ENCODE results near the gene WASHC4. TPM values are rescaled to one million over a fixed set of nuclear protein-coding genes. Genes with fewer than 3 reads are reported as not detected.

WASHC4 gene
- polyA plus RNA-seq, 1 of the 3 experiments (the other 2 are of a cell fraction) = 11.2 TPM

DNA sequence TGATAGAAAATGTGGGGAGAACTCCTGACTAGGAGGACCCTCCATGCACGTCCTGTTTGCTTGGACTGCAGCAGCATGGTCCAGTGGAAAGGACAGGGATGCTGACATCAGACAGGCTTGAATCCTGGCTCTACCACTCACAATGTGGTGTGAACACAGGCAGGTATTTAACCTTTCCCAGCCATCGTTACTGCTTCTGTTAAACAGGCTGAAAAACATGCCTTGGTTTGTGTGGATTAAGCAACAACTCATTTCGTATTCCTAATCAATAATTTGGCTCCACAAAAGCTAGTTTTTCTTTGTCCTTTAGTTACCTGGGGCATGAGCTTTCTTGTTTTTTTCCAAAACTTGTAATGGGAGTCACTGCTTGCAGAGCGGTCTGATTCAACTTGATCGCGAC lies 87.4 kb downstream of the WASHC4 start (continued):
- TF ChIP-seq YY1 (IDR thresholded peaks at IDR 0.05; ENCODE audit: low read depth) (no peak), SMC3 (IDR thresholded peaks at IDR 0.05; ENCODE audit: low read depth, low read length) (no peak), RCOR1 (IDR thresholded peaks at IDR 0.05; ENCODE audit: low read length) (no peak), FOXM1 (IDR thresholded peaks at IDR 0.05; ENCODE audit: low read depth) (no peak)
- TF ChIP-seq, protein P1, sequence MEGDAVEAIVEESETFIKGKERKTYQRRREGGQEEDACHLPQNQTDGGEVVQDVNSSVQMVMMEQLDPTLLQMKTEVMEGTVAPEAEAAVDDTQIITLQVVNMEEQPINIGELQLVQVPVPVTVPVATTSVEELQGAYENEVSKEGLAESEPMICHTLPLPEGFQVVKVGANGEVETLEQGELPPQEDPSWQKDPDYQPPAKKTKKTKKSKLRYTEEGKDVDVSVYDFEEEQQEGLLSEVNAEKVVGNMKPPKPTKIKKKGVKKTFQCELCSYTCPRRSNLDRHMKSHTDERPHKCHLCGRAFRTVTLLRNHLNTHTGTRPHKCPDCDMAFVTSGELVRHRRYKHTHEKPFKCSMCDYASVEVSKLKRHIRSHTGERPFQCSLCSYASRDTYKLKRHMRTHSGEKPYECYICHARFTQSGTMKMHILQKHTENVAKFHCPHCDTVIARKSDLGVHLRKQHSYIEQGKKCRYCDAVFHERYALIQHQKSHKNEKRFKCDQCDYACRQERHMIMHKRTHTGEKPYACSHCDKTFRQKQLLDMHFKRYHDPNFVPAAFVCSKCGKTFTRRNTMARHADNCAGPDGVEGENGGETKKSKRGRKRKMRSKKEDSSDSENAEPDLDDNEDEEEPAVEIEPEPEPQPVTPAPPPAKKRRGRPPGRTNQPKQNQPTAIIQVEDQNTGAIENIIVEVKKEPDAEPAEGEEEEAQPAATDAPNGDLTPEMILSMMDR (IDR thresholded peaks at IDR 0.05) = no peak

DNA sequence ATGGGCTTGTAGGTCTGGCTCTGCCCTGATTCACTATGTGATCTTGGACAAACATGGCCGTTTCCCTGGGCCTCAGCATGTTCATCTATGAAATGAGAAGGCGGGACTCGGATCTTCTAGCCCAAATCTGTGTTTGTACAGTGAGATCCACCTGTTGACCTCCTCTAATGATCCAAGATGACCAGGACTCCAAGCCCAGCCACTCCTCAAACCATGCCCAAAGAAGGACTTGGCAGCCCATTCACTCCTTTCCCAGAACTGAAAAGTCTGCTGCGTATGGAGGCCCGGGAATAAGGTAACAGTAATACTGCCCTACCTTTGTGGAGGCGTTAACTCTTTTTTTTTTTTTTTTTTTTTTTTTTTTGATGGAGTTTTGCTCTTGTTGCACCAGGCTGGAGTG lies 88.6 kb downstream of the WASHC4 start:
- POLR2A ChIA-PET = no interaction called here
- Histone ChIP-seq H3K9me3 (no peaks in the 10 kb centered on the region), H3K79me2 (ENCODE audit: insufficient read depth) (peaks cover 4% of the 10 kb centered on the region; the same call in 1 of the 2 replicates), H3K36me3 (replicated peaks in 1 of 2; ENCODE audit: control insufficient read depth in 1 of 2, insufficient read depth in 2 of 2, low read length in 1 of 2) (peaks cover 75% of the 10 kb centered on the region in 2 experiments), H3K27ac (ENCODE audit: low read depth in 2 of 2, low read length in 1 of 2) (no peak overlapping the region), H3K27me3 (ENCODE audit: insufficient read depth) (no peaks in the 10 kb centered on the region), H3K9ac (no peak overlapping the region), H2AFZ (ENCODE audit: low read depth) (no peak overlapping the region), H3K4me1 (ENCODE audit: control insufficient read depth in 1 of 2, insufficient read depth in 2 of 2, low read depth in 1 of 2, low read length in 1 of 2) (peaks cover 0 to 6% of the 10 kb centered on the region in 2 experiments; a peak in 2 of 4 replicates), H3K9me2 (no peaks in the 10 kb centered on the region), H3K4me2 (no peak overlapping the region), H3K4me3 (ENCODE audit: low read depth in 2 of 2, low read length in 1 of 2) (no peak overlapping the region), H4K20me1 (ENCODE audit: insufficient read depth) (no peaks in the 10 kb centered on the region), H3F3A (replicated peaks; ENCODE audit: insufficient read depth) (peaks cover 4% of the 10 kb centered on the region)
- TF ChIP-seq, protein P2, sequence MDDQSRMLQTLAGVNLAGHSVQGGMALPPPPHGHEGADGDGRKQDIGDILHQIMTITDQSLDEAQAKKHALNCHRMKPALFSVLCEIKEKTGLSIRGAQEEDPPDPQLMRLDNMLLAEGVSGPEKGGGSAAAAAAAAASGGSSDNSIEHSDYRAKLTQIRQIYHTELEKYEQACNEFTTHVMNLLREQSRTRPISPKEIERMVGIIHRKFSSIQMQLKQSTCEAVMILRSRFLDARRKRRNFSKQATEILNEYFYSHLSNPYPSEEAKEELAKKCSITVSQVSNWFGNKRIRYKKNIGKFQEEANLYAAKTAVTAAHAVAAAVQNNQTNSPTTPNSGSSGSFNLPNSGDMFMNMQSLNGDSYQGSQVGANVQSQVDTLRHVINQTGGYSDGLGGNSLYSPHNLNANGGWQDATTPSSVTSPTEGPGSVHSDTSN (IDR thresholded peaks at IDR 0.05) = no peak
- 96% methylated on average over 6 of the region's 6 CpGs for WGBS (ENCODE audit: low lambda C conversion rate)
- DNase-seq = no peak
- CTCF ChIA-PET = no interaction called here

DNA sequence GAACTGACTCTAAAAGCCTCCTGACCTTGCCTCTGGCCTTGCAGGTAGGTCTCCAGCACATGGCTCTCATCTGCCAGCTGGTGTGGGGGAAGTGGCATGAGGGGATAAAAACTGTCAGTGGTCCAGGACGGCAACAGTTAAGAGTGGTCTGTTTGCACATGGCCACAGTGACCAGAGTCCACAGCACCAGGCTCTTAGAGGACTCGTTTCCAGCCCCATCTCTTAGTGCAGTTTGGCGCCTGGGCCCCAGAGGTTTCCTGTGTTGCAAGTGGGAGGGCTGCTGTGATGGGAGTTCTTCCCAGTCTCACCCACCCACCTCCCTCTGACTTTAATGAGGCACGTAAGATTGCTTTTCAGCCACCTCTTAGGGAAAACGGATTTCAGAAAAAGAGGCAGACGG lies 91.4 kb downstream of the WASHC4 start:
- Histone ChIP-seq H3K9me3 (no peaks in the 10 kb centered on the region), H3K9me2 (no peaks in the 10 kb centered on the region), H3K27me3 (ENCODE audit: insufficient read depth) (no peaks in the 10 kb centered on the region), H3K9ac (no peak overlapping the region), H4K20me1 (ENCODE audit: insufficient read depth) (no peaks in the 10 kb centered on the region), H3K4me2 (no peak overlapping the region), H2AFZ (ENCODE audit: low read depth) (no peak overlapping the region), H3K27ac (ENCODE audit: low read depth in 2 of 2, low read length in 1 of 2) (no peak overlapping the region), H3K4me1 (ENCODE audit: control insufficient read depth in 1 of 2, insufficient read depth in 2 of 2, low read depth in 1 of 2, low read length in 1 of 2) (peaks cover 0 to 2% of the 10 kb centered on the region in 2 experiments; a peak in 1 of 4 replicates), H3K36me3 (replicated peaks in 1 of 2; ENCODE audit: control insufficient read depth in 1 of 2, insufficient read depth in 2 of 2, low read length in 1 of 2) (peaks cover 74 to 79% of the 10 kb centered on the region in 2 experiments), H3K4me3 (ENCODE audit: low read depth in 2 of 2, low read length in 1 of 2) (no peak overlapping the region), H3F3A (replicated peaks; ENCODE audit: insufficient read depth) (peaks cover 3% of the 10 kb centered on the region), H3K79me2 (ENCODE audit: insufficient read depth) (peaks cover 26% of the 10 kb centered on the region)
- no peak for DNase-seq
- ChIA-PET POLR2A (no interaction called here), CTCF (no interaction called here)
- WGBS (ENCODE audit: low lambda C conversion rate) = 92% methylated on average over 5 of the region's 6 CpGs
- TF ChIP-seq SMC3 (IDR thresholded peaks at IDR 0.05; ENCODE audit: low read depth, low read length) = no peak
- TF ChIP-seq, protein P3, sequence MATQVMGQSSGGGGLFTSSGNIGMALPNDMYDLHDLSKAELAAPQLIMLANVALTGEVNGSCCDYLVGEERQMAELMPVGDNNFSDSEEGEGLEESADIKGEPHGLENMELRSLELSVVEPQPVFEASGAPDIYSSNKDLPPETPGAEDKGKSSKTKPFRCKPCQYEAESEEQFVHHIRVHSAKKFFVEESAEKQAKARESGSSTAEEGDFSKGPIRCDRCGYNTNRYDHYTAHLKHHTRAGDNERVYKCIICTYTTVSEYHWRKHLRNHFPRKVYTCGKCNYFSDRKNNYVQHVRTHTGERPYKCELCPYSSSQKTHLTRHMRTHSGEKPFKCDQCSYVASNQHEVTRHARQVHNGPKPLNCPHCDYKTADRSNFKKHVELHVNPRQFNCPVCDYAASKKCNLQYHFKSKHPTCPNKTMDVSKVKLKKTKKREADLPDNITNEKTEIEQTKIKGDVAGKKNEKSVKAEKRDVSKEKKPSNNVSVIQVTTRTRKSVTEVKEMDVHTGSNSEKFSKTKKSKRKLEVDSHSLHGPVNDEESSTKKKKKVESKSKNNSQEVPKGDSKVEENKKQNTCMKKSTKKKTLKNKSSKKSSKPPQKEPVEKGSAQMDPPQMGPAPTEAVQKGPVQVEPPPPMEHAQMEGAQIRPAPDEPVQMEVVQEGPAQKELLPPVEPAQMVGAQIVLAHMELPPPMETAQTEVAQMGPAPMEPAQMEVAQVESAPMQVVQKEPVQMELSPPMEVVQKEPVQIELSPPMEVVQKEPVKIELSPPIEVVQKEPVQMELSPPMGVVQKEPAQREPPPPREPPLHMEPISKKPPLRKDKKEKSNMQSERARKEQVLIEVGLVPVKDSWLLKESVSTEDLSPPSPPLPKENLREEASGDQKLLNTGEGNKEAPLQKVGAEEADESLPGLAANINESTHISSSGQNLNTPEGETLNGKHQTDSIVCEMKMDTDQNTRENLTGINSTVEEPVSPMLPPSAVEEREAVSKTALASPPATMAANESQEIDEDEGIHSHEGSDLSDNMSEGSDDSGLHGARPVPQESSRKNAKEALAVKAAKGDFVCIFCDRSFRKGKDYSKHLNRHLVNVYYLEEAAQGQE (IDR thresholded peaks at IDR 0.05; ENCODE audit: low read depth, low read length) = no peak
- no peak for TF ChIP-seq SIN3A (IDR thresholded peaks at IDR 0.05; ENCODE audit: borderline replicate concordance, low read depth, low read length)
- TF ChIP-seq FOXM1 (IDR thresholded peaks at IDR 0.05; ENCODE audit: low read depth) = no peak
- TF ChIP-seq TCF12 (IDR thresholded peaks at IDR 0.05) = no peak
- no peak for TF ChIP-seq MXI1 (IDR thresholded peaks at IDR 0.05; ENCODE audit: low read depth, low read length)
- no peak for TF ChIP-seq NRF1 (IDR thresholded peaks at IDR 0.05; ENCODE audit: low read depth, low read length)
- TF ChIP-seq POLR2AphosphoS5 (IDR thresholded peaks at IDR 0.05; ENCODE audit: low read depth, low read length) = no peak
- no peak for TF ChIP-seq RAD21 (IDR thresholded peaks at IDR 0.05; ENCODE audit: low read length)
- TF ChIP-seq MEF2A (IDR thresholded peaks at IDR 0.05; ENCODE audit: borderline replicate concordance, low read depth) = no peak
- TF ChIP-seq FOSL2 (IDR thresholded peaks at IDR 0.05; ENCODE audit: borderline replicate concordance, low read depth) = no peak
- TF ChIP-seq, protein P2 (IDR thresholded peaks at IDR 0.05) = no peak
- TF ChIP-seq FOXJ3 (CRISPR knock-in tag; IDR thresholded peaks at IDR 0.05) = no peak
- TF ChIP-seq GATA2 (CRISPR knock-in tag; IDR thresholded peaks at IDR 0.05) = no peak
- no peak for TF ChIP-seq NFIC (IDR thresholded peaks at IDR 0.05; ENCODE audit: borderline replicate concordance)
- TF ChIP-seq YY1 (IDR thresholded peaks at IDR 0.05; ENCODE audit: low read depth) = no peak
- no peak for TF ChIP-seq RFX5 (IDR thresholded peaks at IDR 0.05; ENCODE audit: low read length)
- no peak for TF ChIP-seq EZH2phosphoT487 (IDR thresholded peaks at IDR 0.05; ENCODE audit: borderline replicate concordance, low read depth)

All from SK-N-SH (cell line).